GM18907 (cell line): ENCODE measurements around the gene PCBP1.
"Not testable (repeated sequence)": the region's sequence is repeated elsewhere in the genome, so short reads cannot be mapped to it uniquely, and the experiment has no call there.

Source experiments
- ATAC-seq: cut with Tn5 transposase; IDR thresholded peaks from one replicate; pipeline ENCODE4 v1.9.1; 2021; ENCODE audit warnings: mild to moderate bottlenecking, moderate library complexity; ENCODE audit not compliant: unreplicated experiment

Gene PCBP1

GRCh38 chr2:70086838-70087701, at the start of gene PCBP1:
TSS of gene PCBP1 (plus strand) at chr2:70087477. CDS start at chr2:70087744, 267 bp downstream.
- ATAC-seq: peak; percentile 42

GRCh38 chr2:70039366-70039765, 47.9 kb upstream of the PCBP1 start:
- ATAC-seq: no peak

- ATAC-seq: no peak
Measured at GRCh38 chr2:70041663-70042062, 45.6 kb upstream of the PCBP1 start.

GRCh38 chr2:70042246-70042645, 45.0 kb upstream of the PCBP1 start:
- ATAC-seq: no peak

GRCh38 chr2:70043252-70043875, 43.9 kb upstream of the PCBP1 start:
- ATAC-seq: no peak

- ATAC-seq: no peak
Measured at GRCh38 chr2:70044290-70045040, 42.8 kb upstream of the PCBP1 start.

- ATAC-seq: no peak
Measured at GRCh38 chr2:70045405-70045804, 41.9 kb upstream of the PCBP1 start.

- no peak for ATAC-seq
Measured at GRCh38 chr2:70045932-70046331, 41.3 kb upstream of the PCBP1 start.

GRCh38 chr2:70046534-70046933, 40.7 kb upstream of the PCBP1 start:
- ATAC-seq: no peak

GRCh38 chr2:70047451-70047850, 39.8 kb upstream of the PCBP1 start:
- no peak for ATAC-seq

GRCh38 chr2:70049255-70049654, 38.0 kb upstream of the PCBP1 start:
- ATAC-seq: no peak

GRCh38 chr2:70050631-70051425, 36.4 kb upstream of the PCBP1 start:
- ATAC-seq: no peak

- ATAC-seq: not testable (repeated sequence)
Measured at GRCh38 chr2:70055259-70055658, 32.0 kb upstream of the PCBP1 start.

- ATAC-seq: no peak
Measured at GRCh38 chr2:70061317-70061716, 26.0 kb upstream of the PCBP1 start.

GRCh38 chr2:70062270-70062669, 25.0 kb upstream of the PCBP1 start:
- no peak for ATAC-seq

GRCh38 chr2:70068119-70068518, 19.2 kb upstream of the PCBP1 start:
- no peak for ATAC-seq

- peak; percentile 81 for ATAC-seq
Measured at GRCh38 chr2:70069049-70069448, 18.2 kb upstream of the PCBP1 start.

- ATAC-seq: peak; percentile 57
Measured at GRCh38 chr2:70070542-70071268, 16.6 kb upstream of the PCBP1 start.

GRCh38 chr2:70073493-70073892, 13.8 kb upstream of the PCBP1 start:
- ATAC-seq: no peak

- no peak for ATAC-seq
Measured at GRCh38 chr2:70078384-70078783, 8.9 kb upstream of the PCBP1 start.
